ENCODE data around the gene RDX.

DNA sequence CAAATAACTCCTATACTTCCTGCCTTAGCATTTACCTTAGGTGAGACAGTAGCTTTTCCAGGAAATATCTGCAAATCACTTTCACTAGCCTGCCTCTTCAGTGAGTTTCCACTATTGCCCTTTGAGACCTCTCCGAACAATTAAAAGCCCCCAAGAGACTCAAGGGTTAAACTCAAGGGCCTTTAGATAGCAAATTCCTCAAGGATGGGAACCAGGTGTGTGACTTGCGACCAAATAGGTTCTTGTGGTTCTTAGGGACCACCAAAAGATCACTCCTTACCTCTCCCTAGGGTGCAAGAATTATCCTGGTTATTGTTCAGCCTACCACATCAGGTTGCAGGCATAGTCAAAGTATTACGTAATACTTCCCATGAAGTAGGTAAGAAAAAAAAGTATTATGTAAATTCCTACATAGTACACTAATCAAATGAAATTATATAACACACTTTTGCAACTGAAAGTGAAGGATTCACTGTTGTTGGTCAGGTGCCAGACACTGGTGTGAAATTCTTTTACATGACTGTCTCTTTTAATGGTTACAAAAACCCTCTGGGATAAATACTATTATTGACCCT, 1.4 kb upstream of the RDX start:
- TF ChIP-seq, protein P1, sequence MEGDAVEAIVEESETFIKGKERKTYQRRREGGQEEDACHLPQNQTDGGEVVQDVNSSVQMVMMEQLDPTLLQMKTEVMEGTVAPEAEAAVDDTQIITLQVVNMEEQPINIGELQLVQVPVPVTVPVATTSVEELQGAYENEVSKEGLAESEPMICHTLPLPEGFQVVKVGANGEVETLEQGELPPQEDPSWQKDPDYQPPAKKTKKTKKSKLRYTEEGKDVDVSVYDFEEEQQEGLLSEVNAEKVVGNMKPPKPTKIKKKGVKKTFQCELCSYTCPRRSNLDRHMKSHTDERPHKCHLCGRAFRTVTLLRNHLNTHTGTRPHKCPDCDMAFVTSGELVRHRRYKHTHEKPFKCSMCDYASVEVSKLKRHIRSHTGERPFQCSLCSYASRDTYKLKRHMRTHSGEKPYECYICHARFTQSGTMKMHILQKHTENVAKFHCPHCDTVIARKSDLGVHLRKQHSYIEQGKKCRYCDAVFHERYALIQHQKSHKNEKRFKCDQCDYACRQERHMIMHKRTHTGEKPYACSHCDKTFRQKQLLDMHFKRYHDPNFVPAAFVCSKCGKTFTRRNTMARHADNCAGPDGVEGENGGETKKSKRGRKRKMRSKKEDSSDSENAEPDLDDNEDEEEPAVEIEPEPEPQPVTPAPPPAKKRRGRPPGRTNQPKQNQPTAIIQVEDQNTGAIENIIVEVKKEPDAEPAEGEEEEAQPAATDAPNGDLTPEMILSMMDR (IDR thresholded peaks at IDR 0.05; ENCODE audit: control extremely low read depth in 1 of 3, insufficient read depth in 1 of 3, low read depth in 1 of 3, low read length in 3 of 3), result no peak
- no peak for TF ChIP-seq JUND (IDR thresholded peaks at IDR 0.05; ENCODE audit: low read length)
- no peak for TF ChIP-seq SRF (IDR thresholded peaks at IDR 0.05; ENCODE audit: low read depth, low read length)
- TF ChIP-seq, protein P2, sequence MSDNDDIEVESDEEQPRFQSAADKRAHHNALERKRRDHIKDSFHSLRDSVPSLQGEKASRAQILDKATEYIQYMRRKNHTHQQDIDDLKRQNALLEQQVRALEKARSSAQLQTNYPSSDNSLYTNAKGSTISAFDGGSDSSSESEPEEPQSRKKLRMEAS (IDR thresholded peaks at IDR 0.05), result no peak

Data from H1 (cell line).